Measurements from ENCODE around the gene ZFYVE28.

GRCh38 chr4:2275546-2276251 is 142.7 kb downstream of the ZFYVE28 start:
- TF ChIP-seq CTCF (IDR thresholded peaks at IDR 0.05; ENCODE audit: control extremely low read depth in 1 of 3, insufficient read depth in 1 of 3, low read depth in 1 of 3, low read length in 3 of 3) (no peak), TAF7 (optimal IDR thresholded peaks at IDR 0.05; ENCODE audit: borderline replicate concordance, low read depth, low read length) (no peak), SRF (IDR thresholded peaks at IDR 0.05; ENCODE audit: low read depth, low read length) (no peak), GTF2F1 (IDR thresholded peaks at IDR 0.05; ENCODE audit: borderline replicate concordance, low read depth, low read length) (no peak), USF2 (IDR thresholded peaks at IDR 0.05; ENCODE audit: low read length) (no peak), HDAC6 (IDR thresholded peaks at IDR 0.05; ENCODE audit: low read depth, low read length) (no peak), RFX5 (IDR thresholded peaks at IDR 0.05; ENCODE audit: borderline replicate concordance, low read depth, low read length) (no peak), POLR2AphosphoS5 (IDR thresholded peaks at IDR 0.05; ENCODE audit: low read depth, low read length) (no peak)

All from H1 (cell line).